VCaP (cell line): ENCODE results near the gene MAGI1.

Source experiments
- H3K27ac ChIP-seq: fragments of 450-650 bp; 2 replicates; pipeline ENCODE4 v1.5.1; 2017
- TF ChIP-seq, protein P1 (sequence below): fragments of 450-650 bp; conservative IDR thresholded peaks from 2 replicates; pipeline ENCODE4 v1.5.1; 2017; ENCODE audit warnings: mild to moderate bottlenecking, moderate library complexity

Gene MAGI1

DNA sequence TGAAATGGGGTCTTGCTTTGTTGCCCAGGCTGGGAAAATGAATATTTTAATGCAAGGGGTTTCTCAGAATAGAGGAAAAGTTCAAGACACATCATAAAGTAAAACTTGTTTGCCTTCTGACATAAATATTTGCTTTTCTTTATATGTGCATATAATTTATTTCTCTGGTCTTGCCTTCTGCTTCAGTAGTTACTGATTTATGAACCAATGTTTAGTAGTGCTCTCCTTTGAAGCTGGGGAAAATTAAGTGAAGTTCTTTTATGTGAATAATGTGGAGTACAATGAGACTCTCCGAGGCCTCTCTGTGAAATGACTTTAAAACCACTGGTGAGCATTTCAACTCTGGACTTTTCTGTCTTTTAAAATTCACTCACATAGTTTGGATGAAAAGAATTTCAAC, 55.6 kb downstream of the MAGI1 start:
- H3K27ac ChIP-seq = no peak overlapping the region
- TF ChIP-seq, protein P1, sequence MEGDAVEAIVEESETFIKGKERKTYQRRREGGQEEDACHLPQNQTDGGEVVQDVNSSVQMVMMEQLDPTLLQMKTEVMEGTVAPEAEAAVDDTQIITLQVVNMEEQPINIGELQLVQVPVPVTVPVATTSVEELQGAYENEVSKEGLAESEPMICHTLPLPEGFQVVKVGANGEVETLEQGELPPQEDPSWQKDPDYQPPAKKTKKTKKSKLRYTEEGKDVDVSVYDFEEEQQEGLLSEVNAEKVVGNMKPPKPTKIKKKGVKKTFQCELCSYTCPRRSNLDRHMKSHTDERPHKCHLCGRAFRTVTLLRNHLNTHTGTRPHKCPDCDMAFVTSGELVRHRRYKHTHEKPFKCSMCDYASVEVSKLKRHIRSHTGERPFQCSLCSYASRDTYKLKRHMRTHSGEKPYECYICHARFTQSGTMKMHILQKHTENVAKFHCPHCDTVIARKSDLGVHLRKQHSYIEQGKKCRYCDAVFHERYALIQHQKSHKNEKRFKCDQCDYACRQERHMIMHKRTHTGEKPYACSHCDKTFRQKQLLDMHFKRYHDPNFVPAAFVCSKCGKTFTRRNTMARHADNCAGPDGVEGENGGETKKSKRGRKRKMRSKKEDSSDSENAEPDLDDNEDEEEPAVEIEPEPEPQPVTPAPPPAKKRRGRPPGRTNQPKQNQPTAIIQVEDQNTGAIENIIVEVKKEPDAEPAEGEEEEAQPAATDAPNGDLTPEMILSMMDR = no peak

DNA sequence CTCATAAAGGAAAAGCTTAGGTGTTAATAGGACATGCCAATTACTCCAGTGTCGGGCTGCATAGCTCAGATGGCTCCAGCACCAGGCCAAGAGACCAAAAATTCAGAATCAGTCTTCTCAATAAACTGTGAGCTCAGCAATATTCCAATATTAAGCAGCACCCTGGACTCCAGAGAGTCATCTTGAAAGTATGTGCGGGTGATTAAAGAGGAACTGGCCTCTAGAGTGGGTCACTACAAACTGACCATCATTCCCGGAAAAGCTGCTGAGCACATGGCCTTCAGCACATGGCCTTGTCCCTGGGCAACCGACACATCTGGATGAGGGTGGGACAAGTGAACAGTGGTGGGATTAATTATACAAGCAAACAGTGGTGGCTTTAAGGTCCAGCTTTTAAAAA, 59.0 kb downstream of the MAGI1 start:
- TF ChIP-seq, protein P1 = no peak
- H3K27ac ChIP-seq = no peak overlapping the region

GRCh38 chr3:65979162-65979561, 59.6 kb downstream of the MAGI1 start:
- TF ChIP-seq, protein P1 = no peak
- no peak overlapping the region for H3K27ac ChIP-seq

GRCh38 chr3:65978116-65978515, 60.6 kb downstream of the MAGI1 start:
- H3K27ac ChIP-seq = no peak overlapping the region
- TF ChIP-seq, protein P1 = no peak

- H3K27ac ChIP-seq = no peak overlapping the region
- TF ChIP-seq, protein P1 = no peak
Measured at GRCh38 chr3:65975032-65975431, 63.7 kb downstream of the MAGI1 start.

GRCh38 chr3:65974509-65974908, 64.2 kb downstream of the MAGI1 start:
- TF ChIP-seq, protein P1 = no peak
- no peak overlapping the region for H3K27ac ChIP-seq

DNA sequence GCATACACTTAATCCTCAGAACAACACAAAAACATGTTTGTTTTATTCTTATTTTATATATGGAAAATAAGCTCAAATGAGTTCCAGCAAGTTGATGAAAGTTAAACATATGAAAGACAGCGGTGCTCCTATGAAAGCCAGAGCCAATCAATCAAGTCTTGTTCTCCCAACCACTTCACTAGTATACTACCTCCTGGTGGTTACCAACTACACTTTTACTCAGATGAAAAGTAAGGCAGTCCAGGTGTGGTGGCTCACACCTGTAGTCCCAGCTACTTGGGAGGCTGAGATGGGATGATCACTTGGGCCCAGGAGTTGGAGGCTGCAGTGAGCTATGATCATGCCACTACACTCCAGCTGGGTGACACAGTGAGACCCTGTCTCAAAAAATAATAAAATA, 66.0 kb downstream of the MAGI1 start:
- TF ChIP-seq, protein P1 = 0 out of 2 replicates have a peak, but pooled peaks have one; percentile 19
- no peak overlapping the region for H3K27ac ChIP-seq
